Measurements from ENCODE around the gene DENND1B.

DNA sequence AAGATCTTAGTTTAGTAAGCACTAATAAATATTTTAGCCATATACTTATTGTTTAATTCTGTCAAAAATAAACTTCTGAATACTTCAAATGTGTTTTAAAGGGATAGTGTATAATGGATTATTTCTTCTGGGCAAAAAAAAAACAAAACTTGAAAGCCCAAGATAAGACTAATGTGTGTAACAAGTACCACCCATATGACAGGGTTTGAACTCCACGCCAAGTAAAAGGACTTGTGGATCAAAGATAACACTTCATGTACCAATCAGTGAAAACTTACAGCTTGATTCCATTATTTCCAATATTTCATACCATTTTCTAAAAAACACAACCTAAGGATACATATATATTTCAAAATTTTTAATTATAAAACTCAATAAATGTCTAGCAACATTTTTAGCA is 59.5 kb downstream of the DENND1B start:
- no peak for TF ChIP-seq CREB1 (IDR thresholded peaks at IDR 0.05)
- TF ChIP-seq CREB1 (CRISPR knock-in tag; IDR thresholded peaks at IDR 0.05) = no peak
- TF ChIP-seq POLR2AphosphoS5 (IDR thresholded peaks at IDR 0.05; ENCODE audit: control insufficient read depth, insufficient read depth, low read depth, low read length) = no peak
- TF ChIP-seq JUND (IDR thresholded peaks at IDR 0.05; ENCODE audit: borderline replicate concordance, low read depth, low read length) = no peak
- no peak for TF ChIP-seq JUND (tag; IDR thresholded peaks at IDR 0.05; ENCODE audit: borderline replicate concordance, low read depth, low read length)
- TF ChIP-seq FIP1L1 (IDR thresholded peaks at IDR 0.05; ENCODE audit: low read depth, low read length, poor library complexity, severe bottlenecking) = no peak
- no peak for TF ChIP-seq RAD21 (CRISPR knock-in tag; conservative IDR thresholded peaks at IDR 0.05 in 1 of 2, IDR thresholded peaks at IDR 0.05 in 1 of 2)
